Right renal cortex interstitium (tissue), 3 donors: ENCODE measurements around the gene PARM1. TPM values are rescaled to one million over a fixed set of nuclear protein-coding genes. Genes with fewer than 3 reads are reported as not detected.

Experiments used
- DNase-seq, 3 donors: peaks; one replicate each; pipeline ENCODE4 v3.0.0-alpha.2; 2013; ENCODE audit warnings: low read depth in 3 of 3, low spot score in 2 of 3
- polyA plus RNA-seq, 3 donors: library from polyadenylated mRNA; unstranded; fragments of 120-200 nt; gene quantifications; one replicate each; pipeline ENCODE4 v1.2.1, GENCODE V29; 2013; ENCODE audit not compliant: insufficient read length in 3 of 3

Gene PARM1
- polyA plus RNA-seq, 3 donors: 52.7 to 58.7 (median 58.6) TPM

- no peak for DNase-seq
Measured at GRCh38 chr4:75018811-75019479, 86.0 kb downstream of the PARM1 start.

GRCh38 chr4:75025431-75025830 lies 92.5 kb downstream of the PARM1 start:
- no peak for DNase-seq

GRCh38 chr4:75028196-75028854 lies 95.4 kb downstream of the PARM1 start:
- no peak for DNase-seq

GRCh38 chr4:75030028-75030427 lies 97.1 kb downstream of the PARM1 start:
- DNase-seq: no peak

GRCh38 chr4:75030649-75031235 lies 97.8 kb downstream of the PARM1 start:
- DNase-seq: no peak

GRCh38 chr4:75031775-75032174 lies 98.9 kb downstream of the PARM1 start:
- DNase-seq: no peak

- DNase-seq: no peak
Measured at GRCh38 chr4:75034523-75034922, 101.6 kb downstream of the PARM1 start.

GRCh38 chr4:75035321-75035720 lies 102.4 kb downstream of the PARM1 start:
- no peak for DNase-seq

GRCh38 chr4:75036046-75036830 lies 103.3 kb downstream of the PARM1 start:
- no peak for DNase-seq

GRCh38 chr4:75037252-75037651 lies 104.3 kb downstream of the PARM1 start:
- no peak for DNase-seq

GRCh38 chr4:75038376-75038775 lies 105.5 kb downstream of the PARM1 start:
- no peak for DNase-seq

- no peak for DNase-seq
Measured at GRCh38 chr4:75040703-75041102, 107.8 kb downstream of the PARM1 start.

- no peak for DNase-seq
Measured at GRCh38 chr4:75042601-75043208, 109.8 kb downstream of the PARM1 start.

- DNase-seq: no peak
Measured at GRCh38 chr4:75046226-75046625, 113.3 kb downstream of the PARM1 start.

- no peak for DNase-seq
Measured at GRCh38 chr4:75046641-75047040, 113.7 kb downstream of the PARM1 start.

GRCh38 chr4:75048208-75048879 lies 115.4 kb downstream of the PARM1 start:
- DNase-seq: no peak

- no peak for DNase-seq
Measured at GRCh38 chr4:75051431-75051830, 118.5 kb downstream of the PARM1 start.

- no peak for DNase-seq
Measured at GRCh38 chr4:75053352-75053751, 120.4 kb downstream of the PARM1 start.

GRCh38 chr4:75054078-75054477 lies 121.2 kb downstream of the PARM1 start:
- no peak for DNase-seq

GRCh38 chr4:75056277-75056676 lies 123.4 kb downstream of the PARM1 start:
- no peak for DNase-seq
